Activated CD4-positive, CD25-positive, alpha-beta regulatory T cell (primary cell): ENCODE measurements around the gene SRPX2.
"Not testable (repeated sequence)": the region's sequence is repeated elsewhere in the genome, so short reads cannot be mapped to it uniquely, and the experiment has no call there.

Source experiments
- DNase-seq, 4 experiments: peaks; one replicate each; lab custom pipeline; 2025; lab: John Stamatoyannopoulos, UW

SRPX2 gene

GRCh38 chrX:100700809-100701208, 56.8 kb downstream of the SRPX2 start:
- DNase-seq, result no peak

- no peak for DNase-seq
Observed at GRCh38 chrX:100704581-100705203, 60.7 kb downstream of the SRPX2 start.

GRCh38 chrX:100710816-100711215, 66.8 kb downstream of the SRPX2 start:
- DNase-seq, result no peak

GRCh38 chrX:100717363-100717762, 73.4 kb downstream of the SRPX2 start:
- DNase-seq, result no peak

GRCh38 chrX:100719139-100719538, 75.1 kb downstream of the SRPX2 start:
- DNase-seq, result no peak

GRCh38 chrX:100720301-100720700, 76.3 kb downstream of the SRPX2 start:
- no peak for DNase-seq

GRCh38 chrX:100721328-100721727, 77.3 kb downstream of the SRPX2 start:
- no peak for DNase-seq

- not testable (repeated sequence) for DNase-seq
Observed at GRCh38 chrX:100724006-100724405, 80.0 kb downstream of the SRPX2 start.
